Loucy (cell line): Measurements from ENCODE around the gene TIGIT.

ENCODE experiments used
- CTCF ChIP-seq: fragments of 200-600 bp; sonication (generic); conservative IDR thresholded peaks from 2 replicates; pipeline ENCODE4 v1.5.1; 2014; ENCODE audit warnings: mild to moderate bottlenecking, antibody characterized with exemption, low read length
- EZH2phosphoT487 ChIP-seq: fragments of 200-600 bp; IDR thresholded peaks from 2 replicates; pipeline ENCODE4 v1.6.1; 2018; ENCODE audit warnings: antibody characterized with exemption, mild to moderate bottlenecking, moderate library complexity, borderline replicate concordance

DNA sequence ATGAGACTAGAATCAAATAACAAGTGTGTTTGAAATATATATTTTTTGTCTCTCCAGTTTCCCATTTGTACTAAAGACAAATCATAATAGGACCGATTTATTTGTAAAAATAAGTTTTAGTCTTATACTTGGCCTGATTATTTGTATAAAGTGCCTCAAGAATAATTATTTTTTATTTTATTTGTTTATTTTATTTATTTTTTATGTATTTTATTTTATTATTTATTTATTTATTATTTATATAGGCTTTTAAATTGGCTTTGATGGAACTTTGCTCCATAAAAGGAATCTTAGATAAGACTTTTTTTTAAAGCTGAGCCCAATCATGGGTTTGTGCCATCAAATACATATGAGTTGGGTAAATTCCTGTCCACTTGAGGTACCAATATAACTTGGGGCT, 34.3 kb upstream of the TIGIT start:
- TF ChIP-seq CTCF (no peak), EZH2phosphoT487 (no peak)
